Ovary (tissue), 3 donors: ENCODE results near the gene KRTAP4-7.

Experiments
- EP300 ChIP-seq: sonication (generic); formaldehyde crosslinking; IDR thresholded peaks from one replicate; pipeline ENCODE4 v1.6.1; 2017; ENCODE audit warnings: antibody characterized with exemption
- POLR2A ChIP-seq: fragments of 450-650 bp; IDR thresholded peaks from one replicate; pipeline ENCODE4 v1.6.1; 2017; ENCODE audit warnings: antibody characterized with exemption, mild to moderate bottlenecking, moderate library complexity
- TF ChIP-seq, protein P1 (sequence below), 3 donors: fragments of 450-650 bp in 2 of 3; fragments of 200-600 bp in 1 of 3; IDR thresholded peaks; one replicate each; pipeline versions ENCODE4 v1.5.1 to v1.8.0; 2016 to 2022; ENCODE audit warnings: antibody characterized with exemption in 3 of 3, mild to moderate bottlenecking in 1 of 3
- donor health status: DM: no; HTN: no; CAD: no.

DNA sequence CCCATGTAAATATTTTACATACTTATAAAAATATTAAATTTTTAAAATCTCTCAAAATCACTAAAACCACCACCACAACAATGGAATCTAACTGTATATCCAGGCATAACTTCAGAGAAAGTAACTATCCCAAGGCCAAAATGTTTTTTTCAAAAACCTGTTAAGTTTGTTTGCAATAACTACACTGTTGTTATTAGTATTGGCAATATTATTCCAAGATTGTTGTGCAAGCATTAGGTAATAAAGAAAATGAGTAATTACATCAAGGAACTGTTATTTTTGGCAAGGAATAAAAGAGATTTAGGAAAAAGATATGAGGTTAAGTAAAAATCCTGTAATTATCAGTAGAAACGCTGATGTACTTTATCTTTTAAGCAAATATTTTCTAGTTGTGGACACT is 43.4 kb downstream of the KRTAP4-7 start:
- TF ChIP-seq POLR2A = no peak
- TF ChIP-seq, protein P1, sequence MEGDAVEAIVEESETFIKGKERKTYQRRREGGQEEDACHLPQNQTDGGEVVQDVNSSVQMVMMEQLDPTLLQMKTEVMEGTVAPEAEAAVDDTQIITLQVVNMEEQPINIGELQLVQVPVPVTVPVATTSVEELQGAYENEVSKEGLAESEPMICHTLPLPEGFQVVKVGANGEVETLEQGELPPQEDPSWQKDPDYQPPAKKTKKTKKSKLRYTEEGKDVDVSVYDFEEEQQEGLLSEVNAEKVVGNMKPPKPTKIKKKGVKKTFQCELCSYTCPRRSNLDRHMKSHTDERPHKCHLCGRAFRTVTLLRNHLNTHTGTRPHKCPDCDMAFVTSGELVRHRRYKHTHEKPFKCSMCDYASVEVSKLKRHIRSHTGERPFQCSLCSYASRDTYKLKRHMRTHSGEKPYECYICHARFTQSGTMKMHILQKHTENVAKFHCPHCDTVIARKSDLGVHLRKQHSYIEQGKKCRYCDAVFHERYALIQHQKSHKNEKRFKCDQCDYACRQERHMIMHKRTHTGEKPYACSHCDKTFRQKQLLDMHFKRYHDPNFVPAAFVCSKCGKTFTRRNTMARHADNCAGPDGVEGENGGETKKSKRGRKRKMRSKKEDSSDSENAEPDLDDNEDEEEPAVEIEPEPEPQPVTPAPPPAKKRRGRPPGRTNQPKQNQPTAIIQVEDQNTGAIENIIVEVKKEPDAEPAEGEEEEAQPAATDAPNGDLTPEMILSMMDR (IDR thresholded peaks at IDR 0.05) = no peak
- no peak for TF ChIP-seq EP300
